Measurements from ENCODE around the gene ACOD1.
"Not testable (repeated sequence)": the region's sequence is repeated elsewhere in the genome, so short reads cannot be mapped to it uniquely, and the experiment has no call there.

Gene ACOD1

DNA sequence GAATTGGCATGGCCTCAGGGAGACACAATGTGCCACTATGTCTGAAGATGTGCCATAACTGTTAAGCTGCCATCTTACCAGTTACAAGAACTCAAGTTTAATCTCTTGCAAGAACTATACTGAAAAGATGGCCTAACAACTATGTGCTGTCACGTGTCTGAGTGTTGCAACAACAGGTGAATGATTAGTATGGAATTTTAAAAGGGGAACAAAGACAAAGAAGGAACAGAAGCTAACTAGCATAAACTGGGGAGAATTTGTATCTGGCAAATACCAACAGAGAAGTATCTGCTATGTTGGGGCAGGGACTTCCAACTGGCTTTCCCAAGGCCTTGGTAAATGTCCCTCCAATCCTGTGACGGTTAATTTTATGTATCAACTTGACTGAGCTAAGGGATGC is 11.5 kb upstream of the ACOD1 start:
- no peaks in the 10 kb centered on the region for H3K36me3 Mint-ChIP-seq
- no peak overlapping the region for H3K4me3 Mint-ChIP-seq
- no peaks in the 10 kb centered on the region for H3K9me3 Mint-ChIP-seq
- DNase-seq (ENCODE audit: low spot score in 2 of 2), result no peak
- no peaks in the 10 kb centered on the region for H3K4me1 Mint-ChIP-seq
- no peak for ATAC-seq
- H3K27ac Mint-ChIP-seq, result no peak overlapping the region

DNA sequence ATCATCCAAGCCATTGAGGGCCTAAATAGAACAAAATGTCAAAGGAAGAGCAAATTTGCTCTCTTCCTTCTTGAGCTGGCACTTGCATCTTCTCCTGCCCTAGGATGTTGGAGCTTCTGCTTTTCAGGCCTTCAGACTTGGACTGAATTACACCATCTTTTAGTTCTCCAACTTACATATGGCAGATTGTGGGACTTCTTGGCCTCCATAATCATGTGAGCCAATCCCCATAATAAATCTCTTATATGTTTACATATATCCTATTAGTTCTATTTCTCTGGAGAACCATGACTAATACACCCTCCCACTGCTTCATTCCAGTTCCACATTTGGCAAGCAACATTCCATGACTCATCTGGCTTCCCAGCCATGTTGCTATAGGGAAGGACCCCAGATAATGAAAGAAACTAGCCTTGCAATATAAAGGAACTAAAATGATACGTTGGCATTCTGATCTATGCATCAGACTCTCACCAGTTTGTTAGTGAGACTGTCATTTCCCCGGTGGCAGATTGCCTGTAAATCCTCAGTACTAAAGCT is 11.0 kb upstream of the ACOD1 start:
- no peak for DNase-seq (ENCODE audit: low spot score in 2 of 2)
- Mint-ChIP-seq H3K36me3 (no peaks in the 10 kb centered on the region), H3K27ac (no peak overlapping the region), H3K4me3 (no peak overlapping the region), H3K9me3 (no peaks in the 10 kb centered on the region), H3K4me1 (no peaks in the 10 kb centered on the region)
- ATAC-seq, result no peak

DNA sequence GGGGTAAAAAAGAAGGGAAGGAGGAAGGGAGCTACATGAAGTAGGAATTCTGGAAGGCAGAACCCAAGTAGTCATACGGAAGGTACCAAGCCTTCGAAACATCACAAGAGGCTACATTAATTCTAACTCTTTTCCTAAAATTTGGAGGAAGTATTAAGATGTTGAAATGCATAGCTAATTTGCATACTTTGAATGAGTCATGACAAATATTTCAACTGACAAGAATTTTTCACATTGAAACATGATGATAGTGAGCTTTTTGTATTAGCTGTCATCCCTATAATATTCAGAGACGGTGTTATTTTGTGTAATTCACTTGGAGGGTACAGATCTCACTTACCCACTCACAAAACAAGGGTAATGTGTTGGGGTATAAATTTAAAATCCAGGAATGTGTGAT is 9.1 kb upstream of the ACOD1 start:
- H3K4me1 Mint-ChIP-seq, result no peaks in the 10 kb centered on the region
- H3K36me3 Mint-ChIP-seq, result no peaks in the 10 kb centered on the region
- no peak overlapping the region for H3K4me3 Mint-ChIP-seq
- no peak overlapping the region for H3K27ac Mint-ChIP-seq
- DNase-seq (ENCODE audit: low spot score in 2 of 2) (no peak), ATAC-seq (no peak)
- no peaks in the 10 kb centered on the region for H3K9me3 Mint-ChIP-seq

DNA sequence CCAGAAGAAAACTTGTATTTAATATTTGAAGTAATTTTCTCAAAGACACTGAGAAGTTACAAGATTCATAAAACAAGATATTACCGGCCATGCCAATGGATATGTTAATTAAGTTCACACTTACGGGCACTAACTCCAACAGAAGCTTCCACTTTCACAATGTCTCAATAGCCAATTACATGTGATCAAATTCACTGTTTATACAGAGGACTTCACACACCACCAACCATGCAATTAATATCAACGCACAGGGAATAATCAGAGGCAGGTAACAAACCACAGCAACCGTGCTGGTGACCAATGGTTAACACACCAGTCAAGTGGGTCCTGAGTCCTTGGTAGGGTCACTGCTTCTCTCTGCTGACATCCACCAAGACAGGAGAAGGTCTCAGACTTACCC is 5.9 kb upstream of the ACOD1 start:
- Mint-ChIP-seq H3K9me3 (peaks cover 3% of the 10 kb centered on the region), H3K4me1 (no peaks in the 10 kb centered on the region), H3K4me3 (no peak overlapping the region), H3K27ac (no peak overlapping the region), H3K36me3 (no peaks in the 10 kb centered on the region)
- DNase-seq (ENCODE audit: low spot score in 2 of 2) (no peak), ATAC-seq (no peak)

GRCh38 chr13:76943646-76944045 is 4.7 kb upstream of the ACOD1 start:
- ATAC-seq (no peak), DNase-seq (ENCODE audit: low spot score in 2 of 2) (no peak)
- Mint-ChIP-seq H3K4me1 (no peaks in the 10 kb centered on the region), H3K36me3 (no peaks in the 10 kb centered on the region), H3K4me3 (no peak overlapping the region), H3K9me3 (peaks cover 3% of the 10 kb centered on the region), H3K27ac (no peak overlapping the region)

DNA sequence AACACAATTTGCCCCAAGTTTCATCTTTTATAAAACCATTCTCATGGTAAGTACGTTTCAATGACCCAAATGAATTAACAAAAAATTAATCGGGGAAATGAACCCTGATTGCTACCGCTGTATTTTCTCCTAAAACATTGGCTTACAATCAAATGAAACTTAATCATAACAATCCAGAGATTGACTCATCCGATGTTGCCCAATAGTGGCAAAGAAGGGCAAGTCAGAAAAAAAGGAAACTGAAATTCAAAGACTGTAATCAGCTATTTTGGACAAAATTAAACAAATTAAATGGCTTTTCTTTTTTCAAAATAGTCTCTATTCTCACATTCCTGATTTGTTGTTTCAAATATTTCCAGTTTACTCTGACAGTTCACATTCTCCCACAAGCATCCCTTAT is 3.9 kb upstream of the ACOD1 start:
- Mint-ChIP-seq H3K4me1 (no peaks in the 10 kb centered on the region), H3K4me3 (no peak overlapping the region), H3K27ac (no peak overlapping the region), H3K9me3 (peaks cover 3% of the 10 kb centered on the region), H3K36me3 (no peaks in the 10 kb centered on the region)
- ATAC-seq (no peak), DNase-seq (ENCODE audit: low spot score in 2 of 2) (no peak)

- ATAC-seq (no peak), DNase-seq (ENCODE audit: low spot score in 2 of 2) (no peak)
- Mint-ChIP-seq H3K4me3 (no peak overlapping the region), H3K27ac (no peak overlapping the region), H3K36me3 (no peaks in the 10 kb centered on the region), H3K9me3 (peaks cover 3% of the 10 kb centered on the region), H3K4me1 (no peaks in the 10 kb centered on the region)
These were observed 1.8 kb downstream of the ACOD1 start for GRCh38 chr13:76950101-76950500.

- no peaks in the 10 kb centered on the region for H3K4me1 Mint-ChIP-seq
- H3K9me3 Mint-ChIP-seq, result peaks cover 2% of the 10 kb centered on the region
- H3K27ac Mint-ChIP-seq, result no peak overlapping the region
- DNase-seq (ENCODE audit: low spot score in 2 of 2) (no peak), ATAC-seq (no peak)
- H3K36me3 Mint-ChIP-seq, result no peaks in the 10 kb centered on the region
- no peak overlapping the region for H3K4me3 Mint-ChIP-seq
These were observed 5.7 kb downstream of the ACOD1 start for GRCh38 chr13:76953968-76954367.

DNA sequence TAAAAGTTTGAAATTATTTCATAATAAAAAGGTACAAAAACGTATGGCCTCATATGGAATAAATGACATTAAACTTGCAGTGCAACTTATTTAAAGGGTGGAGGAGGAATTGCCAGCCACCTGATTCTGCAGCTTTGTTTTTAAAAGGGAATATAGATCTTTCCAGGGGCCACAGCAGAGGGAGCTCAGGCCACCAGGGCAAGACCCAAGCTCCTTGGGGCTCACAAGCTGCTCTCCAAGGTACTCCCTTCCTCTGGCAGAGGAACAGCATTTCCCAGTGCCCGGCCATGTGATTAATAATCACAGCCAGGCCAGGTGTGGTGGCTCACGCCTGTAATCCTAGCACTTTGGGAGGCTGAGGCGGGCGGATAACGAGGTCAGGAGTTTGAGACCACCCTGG is 6.2 kb downstream of the ACOD1 start:
- Mint-ChIP-seq H3K27ac (no peak overlapping the region), H3K4me1 (no peaks in the 10 kb centered on the region), H3K9me3 (peaks cover 2% of the 10 kb centered on the region), H3K4me3 (no peak overlapping the region), H3K36me3 (no peaks in the 10 kb centered on the region)
- ATAC-seq, result no peak
- no peak for DNase-seq (ENCODE audit: low spot score in 2 of 2)

DNA sequence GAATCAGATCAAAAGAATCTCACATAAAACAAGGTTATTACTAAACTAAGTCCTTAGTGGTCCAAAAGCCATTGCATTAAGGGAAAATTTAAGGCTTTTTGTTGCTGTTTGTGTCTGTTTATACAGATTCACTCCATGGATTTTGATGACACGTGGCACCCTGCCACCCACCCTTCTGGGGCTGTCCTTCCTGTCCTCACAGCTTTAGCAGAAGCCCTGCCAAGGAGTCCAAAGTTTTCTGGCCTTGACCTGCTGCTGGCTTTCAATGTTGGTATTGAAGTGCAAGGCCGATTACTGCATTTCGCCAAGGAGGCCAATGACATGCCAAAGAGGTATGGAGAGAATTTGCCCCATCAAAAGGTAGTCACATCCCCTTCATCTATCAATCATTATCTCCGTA is 6.9 kb downstream of the ACOD1 start:
- ATAC-seq (no peak), DNase-seq (ENCODE audit: low spot score in 2 of 2) (no peak)
- peaks cover 3% of the 10 kb centered on the region for H3K9me3 Mint-ChIP-seq
- H3K27ac Mint-ChIP-seq, result no peak overlapping the region
- H3K4me3 Mint-ChIP-seq, result no peak overlapping the region
- H3K4me1 Mint-ChIP-seq, result no peaks in the 10 kb centered on the region
- H3K36me3 Mint-ChIP-seq, result no peaks in the 10 kb centered on the region

DNA sequence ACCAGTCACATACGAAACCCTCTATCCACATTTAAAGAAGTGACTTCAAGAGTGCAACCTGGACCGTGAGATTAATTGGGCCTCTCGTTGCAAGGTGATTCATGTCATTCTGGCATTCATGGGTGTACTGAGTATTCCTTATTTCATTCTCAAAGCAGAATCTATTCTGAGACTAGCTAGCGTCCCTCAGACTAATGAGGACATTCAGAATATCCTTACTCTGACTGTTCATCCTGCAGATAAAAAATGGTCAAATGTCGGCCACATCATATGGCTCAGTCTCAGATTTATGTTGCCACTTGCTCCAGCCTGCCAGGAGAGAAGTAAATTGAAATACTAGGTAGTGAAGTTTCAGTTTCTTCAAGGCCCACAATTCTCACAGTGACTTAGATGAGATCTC is 7.3 kb downstream of the ACOD1 start:
- no peak for ATAC-seq
- no peak overlapping the region for H3K4me3 Mint-ChIP-seq
- H3K36me3 Mint-ChIP-seq, result no peaks in the 10 kb centered on the region
- no peak overlapping the region for H3K27ac Mint-ChIP-seq
- no peak for DNase-seq (ENCODE audit: low spot score in 2 of 2)
- H3K4me1 Mint-ChIP-seq, result no peaks in the 10 kb centered on the region
- H3K9me3 Mint-ChIP-seq, result peaks cover 7% of the 10 kb centered on the region

DNA sequence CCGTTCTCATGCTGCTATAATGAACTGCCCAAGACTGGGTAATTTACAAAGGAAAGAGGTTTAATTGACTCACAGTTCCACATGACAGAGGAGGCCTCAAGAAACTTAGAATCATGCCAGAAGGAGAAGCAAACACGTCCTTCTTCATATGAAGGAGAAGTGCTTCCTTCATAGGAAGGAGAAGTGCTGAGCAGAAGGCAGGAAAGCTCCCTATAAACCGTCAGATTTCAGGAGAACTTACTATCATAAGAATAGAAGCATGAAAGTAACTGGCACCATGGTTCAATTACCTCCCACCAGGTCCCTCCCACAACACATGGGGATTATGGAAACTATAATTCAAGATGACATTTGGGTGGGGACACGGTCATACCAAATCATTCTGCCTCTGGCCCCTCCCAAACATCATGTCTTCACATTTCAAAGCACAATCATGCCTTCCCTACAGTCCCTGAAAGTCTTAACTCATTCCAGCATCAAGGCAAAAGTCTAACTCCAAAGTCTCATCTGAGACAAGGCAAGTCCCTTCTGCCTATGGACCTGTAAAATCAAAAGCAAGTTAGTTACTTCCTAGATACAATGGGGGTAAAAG is 10.6 kb downstream of the ACOD1 start:
- ATAC-seq, result no peak
- peaks cover 9% of the 10 kb centered on the region for H3K9me3 Mint-ChIP-seq
- H3K4me1 Mint-ChIP-seq, result no peaks in the 10 kb centered on the region
- H3K36me3 Mint-ChIP-seq, result no peaks in the 10 kb centered on the region
- H3K4me3 Mint-ChIP-seq, result no peak overlapping the region
- no peak overlapping the region for H3K27ac Mint-ChIP-seq
- no peak for DNase-seq (ENCODE audit: low spot score in 2 of 2)

- not testable (repeated sequence) for ATAC-seq; H3K4me3 Mint-ChIP-seq; DNase-seq (ENCODE audit: low spot score in 2 of 2); H3K9me3 Mint-ChIP-seq; H3K27ac Mint-ChIP-seq; H3K36me3 Mint-ChIP-seq; H3K4me1 Mint-ChIP-seq
These were observed 11.4 kb downstream of the ACOD1 start for GRCh38 chr13:76959734-76960133.

DNA sequence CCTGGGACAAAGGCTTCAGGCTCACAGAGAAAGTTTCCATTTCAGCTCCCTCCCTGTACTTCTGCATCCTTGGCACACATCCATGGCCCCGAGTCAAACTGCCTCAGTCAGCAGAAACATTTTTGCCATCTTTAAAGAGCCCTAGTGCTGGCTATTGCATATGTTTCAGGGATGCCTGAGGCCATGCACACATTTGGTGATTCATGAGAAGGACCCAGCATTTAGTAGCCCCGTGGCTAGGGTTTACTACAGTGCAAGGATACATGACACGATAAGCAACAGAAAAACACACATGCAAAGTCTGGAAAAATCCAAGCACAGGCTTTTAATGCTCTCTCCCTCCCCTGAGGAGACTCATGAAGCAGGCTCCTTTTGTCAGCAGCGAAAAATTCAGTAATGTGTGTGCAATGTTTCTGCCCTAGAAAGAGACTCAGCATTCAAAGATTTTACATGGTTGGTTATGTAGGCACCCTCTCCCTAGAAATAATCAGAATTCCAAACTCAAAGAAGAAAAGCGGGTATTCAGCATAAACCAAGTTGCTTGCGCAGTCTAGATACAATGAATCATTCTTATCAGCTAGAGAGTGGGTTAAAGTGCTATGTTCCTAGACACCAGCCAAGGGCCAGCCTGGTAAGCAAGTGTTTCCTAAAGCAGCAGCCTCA is 17.6 kb downstream of the ACOD1 start:
- Mint-ChIP-seq H3K4me3 (no peak overlapping the region), H3K36me3 (no peaks in the 10 kb centered on the region)

DNA sequence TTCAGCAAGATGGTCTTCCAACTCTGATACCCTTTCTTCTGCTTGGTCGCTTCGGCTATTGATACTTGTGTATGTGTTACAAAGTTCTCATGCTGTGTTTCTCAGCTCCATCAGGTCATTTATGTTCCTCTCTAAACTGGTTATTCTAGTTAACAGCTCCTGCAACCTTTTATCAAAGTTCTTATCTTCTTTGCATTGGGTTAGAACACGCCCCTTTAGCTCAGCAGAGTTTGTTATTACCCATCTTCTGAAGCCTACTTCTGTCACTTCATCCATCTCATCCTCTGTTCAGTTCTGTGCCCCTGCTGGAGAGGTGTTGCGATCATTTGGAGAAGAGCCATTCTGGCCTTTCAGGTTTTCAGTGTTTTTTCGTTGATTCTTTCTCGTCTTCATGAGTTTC is 18.7 kb downstream of the ACOD1 start:
- Mint-ChIP-seq H3K36me3 (no peaks in the 10 kb centered on the region), H3K9me3 (no peaks in the 10 kb centered on the region), H3K4me3 (no peak overlapping the region), H3K27ac (no peak overlapping the region), H3K4me1 (no peaks in the 10 kb centered on the region)
- ATAC-seq (no peak), DNase-seq (ENCODE audit: low spot score in 2 of 2) (no peak)

More for the DNA sequence above, 17.6 kb downstream of the ACOD1 start:
- H3K9me3 Mint-ChIP-seq, result no peaks in the 10 kb centered on the region
- DNase-seq (ENCODE audit: low spot score in 2 of 2) (no peak), ATAC-seq (no peak)
- no peaks in the 10 kb centered on the region for H3K4me1 Mint-ChIP-seq
- no peak overlapping the region for H3K27ac Mint-ChIP-seq

GRCh38 chr13:76968041-76968440 is 19.7 kb downstream of the ACOD1 start:
- H3K9me3 Mint-ChIP-seq, result no peaks in the 10 kb centered on the region
- no peaks in the 10 kb centered on the region for H3K36me3 Mint-ChIP-seq
- ATAC-seq (no peak), DNase-seq (ENCODE audit: low spot score in 2 of 2) (no peak)
- no peaks in the 10 kb centered on the region for H3K4me1 Mint-ChIP-seq
- no peak overlapping the region for H3K4me3 Mint-ChIP-seq
- no peak overlapping the region for H3K27ac Mint-ChIP-seq

Data from stimulated activated effector memory CD8-positive, alpha-beta T cell treated with anti-CD3 and anti-CD28 coated beads, Interleukin-12 subunit alpha, Interleukin-12 subunit beta, amount 100 ng/mL, for 72 hours (primary cell).